ENCODE results near the gene NTSR2. TPM values are rescaled to one million over a fixed set of nuclear protein-coding genes. Genes with fewer than 3 reads are reported as not detected.

NTSR2 gene
- total and polyA plus RNA-seq, 2 experiments from 2014 or later, result 0.10 TPM; not detected in 1

- H3K27me3 ChIP-seq (ENCODE audit: insufficient read depth), result no peaks in the 10 kb centered on the region
- Mint-ChIP-seq H3K27ac (no peak overlapping the region), H3K4me1 (no peaks in the 10 kb centered on the region; the same call in 2 of the 3 replicates), H3K4me3 (no peak overlapping the region), H3K27me3 (ENCODE audit: insufficient read depth, low read depth, poor library complexity) (peaks cover 11% of the 10 kb centered on the region), H3K9me3 (no peaks in the 10 kb centered on the region; the same call in 2 of the 3 replicates), H3K36me3 (ENCODE audit: low read depth) (peaks cover 43% of the 10 kb centered on the region)
- no peak overlapping the region for H3K4me3 ChIP-seq
- no peak for DNase-seq (ENCODE audit: low spot score)
- TF ChIP-seq ETS1 (IDR thresholded peaks at IDR 0.05), result no peak
- TF ChIP-seq REST (IDR thresholded peaks at IDR 0.05; ENCODE audit: unreplicated experiment), result no peak
- no peak for TF ChIP-seq CREB1 (CRISPR knock-in tag; IDR thresholded peaks at IDR 0.05; ENCODE audit: low read depth)
- no peak for TF ChIP-seq NANOG (IDR thresholded peaks at IDR 0.05; ENCODE audit: borderline replicate concordance)
- no peak for TF ChIP-seq JUNB (IDR thresholded peaks at IDR 0.05; ENCODE audit: unreplicated experiment)
- no peak for TF ChIP-seq EZH2phosphoT487 (IDR thresholded peaks at IDR 0.05; ENCODE audit: unreplicated experiment)
- no peak for TF ChIP-seq EZH2 (IDR thresholded peaks at IDR 0.05; ENCODE audit: low read depth, unreplicated experiment)
- no peak overlapping the region for H3K4me2 ChIP-seq
- H2AFZ ChIP-seq, result no peak overlapping the region
- no peaks in the 10 kb centered on the region for H3K79me2 ChIP-seq (replicated peaks; ENCODE audit: insufficient read depth)
- no peaks in the 10 kb centered on the region for H3K9me2 ChIP-seq (ENCODE audit: insufficient read depth)
- peaks cover 7% of the 10 kb centered on the region; the same call in 1 of the 2 replicates for H4K20me1 ChIP-seq (replicated peaks; ENCODE audit: insufficient read depth)
- H3K36me3 ChIP-seq (ENCODE audit: insufficient read depth), result no peaks in the 10 kb centered on the region
- H3F3A ChIP-seq (replicated peaks; ENCODE audit: low read depth), result no peaks in the 10 kb centered on the region
- H3K27ac ChIP-seq (ENCODE audit: low read depth), result no peak overlapping the region
- no peaks in the 10 kb centered on the region for H3K4me1 ChIP-seq (ENCODE audit: insufficient read depth)
- ATAC-seq, result no peak
Observed at GRCh38 chr2:11617527-11617926, 52.5 kb downstream of the NTSR2 start.

- peaks cover 11% of the 10 kb centered on the region for H3K27me3 Mint-ChIP-seq (ENCODE audit: insufficient read depth, low read depth, poor library complexity)
- Histone ChIP-seq H2AFZ (no peak overlapping the region), H3K27me3 (ENCODE audit: insufficient read depth) (no peaks in the 10 kb centered on the region), H3K27ac (ENCODE audit: low read depth) (no peak overlapping the region), H3K36me3 (ENCODE audit: insufficient read depth) (no peaks in the 10 kb centered on the region), H3K4me2 (no peak overlapping the region), H3F3A (replicated peaks; ENCODE audit: low read depth) (no peaks in the 10 kb centered on the region), H3K9me2 (ENCODE audit: insufficient read depth) (no peaks in the 10 kb centered on the region), H3K4me3 (no peak overlapping the region), H3K79me2 (replicated peaks; ENCODE audit: insufficient read depth) (no peaks in the 10 kb centered on the region), H4K20me1 (replicated peaks; ENCODE audit: insufficient read depth) (peaks cover 7% of the 10 kb centered on the region; the same call in 1 of the 2 replicates), H3K4me1 (ENCODE audit: insufficient read depth) (no peaks in the 10 kb centered on the region)
- no peaks in the 10 kb centered on the region; the same call in 2 of the 3 replicates for H3K4me1 Mint-ChIP-seq
- no peak overlapping the region for H3K4me3 Mint-ChIP-seq
- DNase-seq (ENCODE audit: low spot score) (no peak), ATAC-seq (no peak)
- H3K9me3 Mint-ChIP-seq, result no peaks in the 10 kb centered on the region; the same call in 2 of the 3 replicates
- peaks cover 48% of the 10 kb centered on the region for H3K36me3 Mint-ChIP-seq (ENCODE audit: low read depth)
- no peak overlapping the region for H3K27ac Mint-ChIP-seq
- no peak for TF ChIP-seq ZNF462 (CRISPR knock-in tag; IDR thresholded peaks at IDR 0.05)
Observed at GRCh38 chr2:11616851-11617415, 53.1 kb downstream of the NTSR2 start.
